Smooth muscle cell (in vitro differentiated cells): ENCODE results near the gene DNLZ. TPM values are rescaled to one million over a fixed set of nuclear protein-coding genes. Genes with fewer than 3 reads are reported as not detected.

Source experiments
- DNase-seq: peaks from one replicate; lab custom pipeline; 2025; ENCODE audit not compliant: unreplicated experiment; lab: John Stamatoyannopoulos, UW
- H2AFZ ChIP-seq: fragments of 200-600 bp; sonication (generic); 2 replicates; pipeline ENCODE4 v1.6.0; 2016; ENCODE audit warnings: antibody characterized with exemption, low read depth, mild to moderate bottlenecking
- H3F3A ChIP-seq: fragments of 200-600 bp; sonication (generic); 2 replicates; pipeline ENCODE4 v1.6.0; 2017; ENCODE audit warnings: antibody characterized with exemption, low read depth
- H3K27ac ChIP-seq: fragments of 200-600 bp; sonication (generic); 2 replicates; pipeline ENCODE4 v1.5.1; 2016; ENCODE audit warnings: low read depth, mild to moderate bottlenecking
- H3K27me3 ChIP-seq: fragments of 200-600 bp; sonication (generic); 2 replicates; pipeline ENCODE4 v1.6.1; 2016; ENCODE audit warnings: low read depth, mild to moderate bottlenecking
- H3K36me3 ChIP-seq: fragments of 200-600 bp; sonication (generic); 2 replicates; pipeline ENCODE4 v1.5.1; 2016; ENCODE audit warnings: low read depth
- H3K4me1 ChIP-seq: fragments of 200-600 bp; sonication (generic); 2 replicates; pipeline ENCODE4 v1.5.1; 2016; ENCODE audit warnings: low read depth
- H3K4me2 ChIP-seq: fragments of 200-600 bp; sonication (generic); 2 replicates; pipeline ENCODE4 v1.6.0; 2016; ENCODE audit warnings: mild to moderate bottlenecking
- H3K4me3 ChIP-seq: fragments of 200-600 bp; sonication (generic); 2 replicates; pipeline ENCODE4 v1.5.1; 2016; ENCODE audit warnings: mild to moderate bottlenecking
- H3K79me2 ChIP-seq: fragments of 200-600 bp; sonication (generic); 2 replicates; pipeline ENCODE4 v1.6.0; 2016; ENCODE audit warnings: low read depth, mild to moderate bottlenecking
- H3K9ac ChIP-seq: fragments of 200-600 bp; sonication (generic); 2 replicates; pipeline ENCODE4 v1.6.0; 2016; ENCODE audit warnings: low read depth
- H3K9me3 ChIP-seq: fragments of 200-600 bp; sonication (generic); replicated peaks from 2 replicates; pipeline ENCODE4 v1.5.1; 2016; ENCODE audit warnings: low read depth
- H4K20me1 ChIP-seq: fragments of 200-600 bp; sonication (generic); 2 replicates; pipeline ENCODE4 v1.6.0; 2016; ENCODE audit warnings: low read depth
- WGBS: methylation state at CpG from one replicate; pipeline ENCODE4 v1.1.7; 2016; ENCODE audit warnings: low lambda C conversion rate; 5-methylcytosine and 5-hydroxymethylcytosine counted together
- polyA plus RNA-seq: library from polyadenylated mRNA; unstranded; fragments of >200 nt; fragmentation: Nextera tagmentation; extraction: Ambion mirVana; gene quantifications from 2 replicates; pipeline ENCODE4 v1.2.1, GENCODE V29; 2016
- total RNA-seq: library from RNA; depleted of rRNA; stranded (reverse); fragments of >200 nt; gene quantifications from 2 replicates; pipeline ENCODE4 v1.2.3, GENCODE V29; 2014
- TF ChIP-seq, protein P1 (sequence below): fragments of 200-600 bp; sonication (generic); IDR thresholded peaks from 2 replicates; pipeline ENCODE4 v1.5.1; 2017; ENCODE audit warnings: borderline replicate concordance, mild to moderate bottlenecking, antibody characterized with exemption; ENCODE audit not compliant: insufficient read depth, poor library complexity, severe bottlenecking

DNLZ gene
- total and polyA plus RNA-seq, 2 experiments from 2014 or later = 19.0 to 31.5 TPM

DNA sequence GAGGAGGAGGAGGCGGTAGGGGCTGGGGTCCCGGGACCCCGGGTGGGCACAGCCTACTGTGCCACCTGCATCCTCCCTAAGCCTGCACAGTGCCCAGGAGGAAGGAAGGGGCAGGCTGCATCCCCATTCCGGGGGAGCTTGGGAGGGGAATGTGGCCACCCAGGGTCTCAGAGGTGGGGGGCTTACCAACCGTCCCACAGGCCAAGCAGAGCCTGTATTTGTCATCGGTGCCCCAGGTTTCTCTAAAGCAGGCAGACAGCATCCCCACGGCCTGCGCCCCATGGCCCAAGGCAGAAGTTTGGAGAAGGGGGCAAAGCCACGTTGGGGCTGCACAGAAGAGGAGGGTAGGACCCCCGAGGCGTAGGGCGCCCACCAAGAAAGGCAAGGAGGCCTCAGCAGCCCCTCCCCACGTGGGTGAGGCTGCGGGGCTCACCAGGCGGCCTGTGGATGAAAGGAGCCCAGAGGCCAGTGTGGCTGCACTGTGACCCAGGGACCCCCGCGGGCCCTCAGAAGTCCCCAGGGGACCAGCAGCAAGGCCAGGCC is 36.7 kb downstream of the DNLZ start:
- H3K79me2 ChIP-seq = peaks cover 41% of the 10 kb centered on the region
- peaks cover 40% of the 10 kb centered on the region for H4K20me1 ChIP-seq
- peaks cover 27% of the 10 kb centered on the region for H3K4me1 ChIP-seq
- WGBS = 44% methylated on average over 15 of the region's 17 CpGs
- H3K9me3 ChIP-seq = no peaks in the 10 kb centered on the region
- peak overlapping the region; percentile 60 for H3K4me3 ChIP-seq
- H3F3A ChIP-seq = peaks cover 6% of the 10 kb centered on the region
- H3K4me2 ChIP-seq = peak overlapping the region; percentile 96
- H3K27ac ChIP-seq = peak overlapping the region; percentile 80
- no peaks in the 10 kb centered on the region for H3K27me3 ChIP-seq
- H3K36me3 ChIP-seq = no peaks in the 10 kb centered on the region
- H3K9ac ChIP-seq = peak overlapping the region; percentile 49
- peak; percentile 60 for DNase-seq
- TF ChIP-seq, protein P1, sequence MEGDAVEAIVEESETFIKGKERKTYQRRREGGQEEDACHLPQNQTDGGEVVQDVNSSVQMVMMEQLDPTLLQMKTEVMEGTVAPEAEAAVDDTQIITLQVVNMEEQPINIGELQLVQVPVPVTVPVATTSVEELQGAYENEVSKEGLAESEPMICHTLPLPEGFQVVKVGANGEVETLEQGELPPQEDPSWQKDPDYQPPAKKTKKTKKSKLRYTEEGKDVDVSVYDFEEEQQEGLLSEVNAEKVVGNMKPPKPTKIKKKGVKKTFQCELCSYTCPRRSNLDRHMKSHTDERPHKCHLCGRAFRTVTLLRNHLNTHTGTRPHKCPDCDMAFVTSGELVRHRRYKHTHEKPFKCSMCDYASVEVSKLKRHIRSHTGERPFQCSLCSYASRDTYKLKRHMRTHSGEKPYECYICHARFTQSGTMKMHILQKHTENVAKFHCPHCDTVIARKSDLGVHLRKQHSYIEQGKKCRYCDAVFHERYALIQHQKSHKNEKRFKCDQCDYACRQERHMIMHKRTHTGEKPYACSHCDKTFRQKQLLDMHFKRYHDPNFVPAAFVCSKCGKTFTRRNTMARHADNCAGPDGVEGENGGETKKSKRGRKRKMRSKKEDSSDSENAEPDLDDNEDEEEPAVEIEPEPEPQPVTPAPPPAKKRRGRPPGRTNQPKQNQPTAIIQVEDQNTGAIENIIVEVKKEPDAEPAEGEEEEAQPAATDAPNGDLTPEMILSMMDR = no peak
- H2AFZ ChIP-seq = no peak overlapping the region

DNA sequence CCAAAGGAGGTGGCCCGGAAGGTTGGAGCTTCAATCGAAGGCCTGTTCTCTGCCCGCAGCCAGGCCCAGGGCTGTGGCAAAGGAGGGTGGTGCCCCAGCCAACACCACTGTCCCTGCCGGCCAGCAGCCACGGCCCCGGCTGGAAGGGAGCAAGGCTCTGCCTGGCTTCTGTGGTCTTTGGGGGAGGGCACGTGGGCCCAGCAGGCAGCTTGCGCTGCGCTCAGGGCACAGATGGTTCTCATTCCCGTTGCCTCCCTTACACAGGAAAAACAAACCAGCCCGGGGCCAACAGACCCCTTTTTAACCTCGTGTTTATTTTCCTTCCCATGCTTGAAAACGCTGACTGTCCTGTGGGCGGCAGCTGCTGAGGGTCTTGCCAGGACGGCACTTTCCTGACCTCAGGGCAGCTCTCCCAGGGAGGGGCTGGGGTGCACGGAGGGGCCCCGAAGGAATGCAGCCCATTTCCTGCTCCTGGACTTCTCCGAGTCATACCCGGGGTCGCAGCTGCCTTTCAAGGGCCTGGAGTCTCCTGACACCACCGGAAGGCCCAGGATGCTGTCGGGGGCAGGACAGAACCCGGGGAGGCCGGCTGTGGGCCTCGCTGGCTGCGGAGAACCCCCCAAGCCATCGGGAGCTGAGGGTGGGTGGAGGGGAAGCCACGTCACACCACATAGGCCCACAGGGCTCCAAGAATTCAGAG is 37.3 kb downstream of the DNLZ start:
- Histone ChIP-seq H3K4me3 (peak overlapping the region; percentile 60), H3K9ac (peak overlapping the region; percentile 49), H3K36me3 (no peaks in the 10 kb centered on the region), H3K9me3 (no peaks in the 10 kb centered on the region), H3K4me2 (peak overlapping the region; percentile 96), H3K79me2 (peaks cover 35% of the 10 kb centered on the region), H3F3A (peaks cover 6% of the 10 kb centered on the region), H2AFZ (no peak overlapping the region), H3K4me1 (peaks cover 27% of the 10 kb centered on the region), H4K20me1 (peaks cover 33% of the 10 kb centered on the region), H3K27ac (peak overlapping the region; percentile 80), H3K27me3 (no peaks in the 10 kb centered on the region)
- TF ChIP-seq, protein P1 = no peak
- DNase-seq = no peak
- 29% methylated on average over 28 of the region's 28 CpGs for WGBS

DNA sequence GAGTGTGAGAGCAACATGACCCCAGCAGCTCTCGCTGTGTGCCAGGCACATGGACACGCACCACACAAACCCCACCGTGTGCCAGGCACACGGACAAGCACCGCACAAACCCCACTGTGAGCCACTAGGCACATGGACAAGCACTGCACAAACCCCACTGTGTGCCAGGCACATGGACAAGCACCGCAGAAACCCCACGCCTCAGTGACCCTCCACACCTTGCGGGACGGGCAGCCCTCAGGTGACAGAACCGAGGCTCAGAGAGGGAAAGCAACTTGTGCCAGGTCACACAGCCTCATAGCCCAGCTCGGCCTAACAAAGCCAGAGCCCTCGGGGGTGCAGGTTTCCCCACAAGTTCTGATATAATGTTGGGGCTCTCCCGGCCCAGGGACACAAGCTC is 38.2 kb downstream of the DNLZ start:
- no peak overlapping the region for H3K9ac ChIP-seq
- H3K9me3 ChIP-seq = no peaks in the 10 kb centered on the region
- TF ChIP-seq, protein P1 = no peak
- H4K20me1 ChIP-seq = peaks cover 25% of the 10 kb centered on the region
- no peaks in the 10 kb centered on the region for H3K27me3 ChIP-seq
- no peak overlapping the region for H3K4me2 ChIP-seq
- DNase-seq = no peak
- no peak overlapping the region for H2AFZ ChIP-seq
- peaks cover 26% of the 10 kb centered on the region for H3K79me2 ChIP-seq
- whole genome bisulfite sequencing = 97% methylated on average over 13 of the region's 13 CpGs
- no peak overlapping the region for H3K4me3 ChIP-seq
- peaks cover 6% of the 10 kb centered on the region for H3F3A ChIP-seq
- H3K4me1 ChIP-seq = peaks cover 27% of the 10 kb centered on the region
- H3K36me3 ChIP-seq = no peaks in the 10 kb centered on the region
- H3K27ac ChIP-seq = no peak overlapping the region
